GM21786 (cell line): ENCODE results near the gene C5.

Experiments used
- ATAC-seq: cut with Tn5 transposase; IDR thresholded peaks from one replicate; pipeline ENCODE4 v1.9.1; 2021; ENCODE audit not compliant: unreplicated experiment

Gene C5

DNA sequence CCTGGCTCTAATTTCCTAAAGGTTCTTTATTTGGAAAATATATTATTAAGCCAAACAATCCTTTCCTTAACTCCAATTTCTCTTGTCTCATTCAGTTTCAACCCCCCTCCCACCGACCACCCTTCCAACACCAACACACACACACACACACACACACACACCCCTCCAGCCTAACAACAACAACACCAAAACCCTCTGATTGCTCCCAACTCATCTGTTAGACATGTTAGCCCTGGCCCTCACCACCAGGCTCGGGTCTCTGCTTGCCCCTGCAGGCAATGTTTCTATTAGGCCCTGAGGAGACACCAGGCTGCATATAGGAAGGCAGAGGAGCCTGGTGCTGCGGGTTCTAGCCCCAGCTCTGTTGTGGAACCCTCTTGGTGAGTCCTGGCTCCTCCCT, 105.1 kb downstream of the C5 start:
- no peak for ATAC-seq

DNA sequence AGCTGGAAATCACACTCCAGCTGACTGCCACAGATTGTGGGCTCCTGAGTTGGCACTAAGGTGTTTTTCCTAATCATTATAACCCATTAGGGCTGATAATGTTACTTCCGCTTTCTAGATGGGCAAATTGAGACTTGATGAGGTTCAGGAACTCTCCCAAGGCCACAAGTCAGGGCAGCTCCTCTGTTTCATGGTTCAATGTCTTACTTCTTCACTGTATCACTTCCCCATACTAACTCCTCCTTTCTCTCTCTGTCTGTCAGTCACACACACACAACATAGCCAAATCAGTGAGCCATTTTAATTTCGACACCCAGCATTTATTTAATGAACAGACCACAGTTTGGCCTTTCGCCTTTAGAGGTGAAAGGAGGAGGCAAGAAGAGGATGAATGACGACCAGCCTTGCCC, 105.6 kb downstream of the C5 start:
- peak; percentile 100 for ATAC-seq

DNA sequence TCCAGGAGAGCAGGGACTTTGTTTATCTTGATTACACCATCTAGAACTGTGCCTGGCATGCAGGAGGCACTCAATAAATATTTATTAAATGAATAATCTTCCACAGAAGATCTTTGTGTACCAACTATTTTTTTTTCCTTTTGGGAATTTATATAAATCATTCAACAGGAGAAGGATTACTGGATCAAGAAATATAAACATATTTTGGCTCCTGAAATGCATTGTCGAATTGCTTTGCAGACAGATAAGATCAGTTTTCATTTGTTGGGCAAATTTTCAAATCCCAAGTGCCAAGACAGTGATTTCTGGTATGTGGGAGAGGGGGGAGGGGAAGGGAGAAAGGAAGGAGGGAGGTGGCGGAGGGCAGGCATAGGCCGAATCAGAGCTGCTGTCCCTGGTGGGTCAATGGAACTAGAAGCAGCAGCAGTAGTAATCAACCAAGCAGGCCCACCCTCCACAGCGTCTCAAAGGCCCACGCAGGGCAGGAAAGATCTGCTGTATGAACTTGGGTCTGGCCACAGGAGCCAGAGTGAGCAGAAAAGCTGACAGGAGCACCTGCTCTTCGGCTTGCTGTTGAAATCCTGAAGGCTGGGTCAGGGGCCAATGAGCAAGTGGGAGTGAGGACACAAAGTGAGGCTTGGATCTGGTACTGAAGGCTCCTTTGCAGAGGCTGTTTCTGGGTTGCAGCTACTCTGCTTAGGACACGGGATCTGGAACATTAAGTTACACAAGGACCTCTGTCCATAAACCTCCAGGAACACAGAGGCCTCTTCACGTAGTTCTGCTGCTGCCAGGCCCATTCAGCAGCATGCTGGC, 107.7 kb downstream of the C5 start:
- ATAC-seq = no peak

DNA sequence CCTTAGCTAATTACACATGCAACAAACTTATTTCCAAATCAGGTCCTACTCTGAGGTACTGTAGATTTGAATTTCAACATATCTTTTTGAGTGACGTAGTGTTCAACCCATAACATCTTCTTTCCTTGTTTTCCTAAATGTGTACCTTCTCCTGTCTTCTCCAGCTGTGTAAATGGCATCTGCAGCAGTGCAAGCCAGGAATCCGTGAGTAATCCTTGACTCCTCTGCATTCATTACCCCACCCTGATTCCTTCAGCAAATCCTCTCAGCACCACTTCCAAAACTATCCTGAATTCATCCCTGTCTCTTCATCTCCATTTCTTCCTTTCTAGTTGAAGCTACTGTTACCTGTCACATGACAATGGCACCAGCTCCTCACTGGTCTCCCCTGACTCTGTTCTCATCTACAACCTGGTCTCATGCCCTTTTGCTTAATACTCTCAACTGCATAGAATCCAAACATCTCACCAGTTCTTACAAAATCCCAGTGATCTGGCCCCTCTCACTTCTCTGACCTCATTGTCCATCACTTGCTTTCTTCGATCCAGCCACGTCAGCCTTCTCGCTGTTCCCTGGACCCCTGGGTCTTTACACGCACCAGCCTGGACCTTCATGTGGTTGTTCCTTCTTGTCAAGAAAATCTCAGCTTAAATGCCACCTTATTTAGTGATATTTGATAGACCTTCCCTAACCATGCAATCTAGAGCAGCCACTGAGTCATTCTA, 108.9 kb downstream of the C5 start:
- no peak for ATAC-seq

DNA sequence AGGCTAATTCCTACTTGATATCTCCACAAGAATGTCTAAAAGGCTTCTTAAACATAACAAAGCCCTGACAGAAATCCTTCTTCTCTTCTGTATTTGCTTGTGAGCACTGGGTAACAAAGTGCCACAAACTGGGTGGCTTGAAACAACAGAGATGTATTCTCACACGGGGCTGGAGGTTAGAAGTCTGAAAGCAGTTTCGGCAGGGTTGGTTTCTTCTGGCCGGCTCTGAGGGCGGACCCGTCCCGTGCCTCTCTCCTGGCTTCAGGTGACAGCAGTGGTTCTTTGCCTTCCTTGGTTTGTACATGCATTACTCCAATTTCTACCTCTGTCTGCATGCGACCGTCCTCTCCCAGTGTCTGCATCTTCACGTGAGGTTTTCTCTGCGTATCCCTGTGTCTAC, 109.5 kb downstream of the C5 start:
- no peak for ATAC-seq

DNA sequence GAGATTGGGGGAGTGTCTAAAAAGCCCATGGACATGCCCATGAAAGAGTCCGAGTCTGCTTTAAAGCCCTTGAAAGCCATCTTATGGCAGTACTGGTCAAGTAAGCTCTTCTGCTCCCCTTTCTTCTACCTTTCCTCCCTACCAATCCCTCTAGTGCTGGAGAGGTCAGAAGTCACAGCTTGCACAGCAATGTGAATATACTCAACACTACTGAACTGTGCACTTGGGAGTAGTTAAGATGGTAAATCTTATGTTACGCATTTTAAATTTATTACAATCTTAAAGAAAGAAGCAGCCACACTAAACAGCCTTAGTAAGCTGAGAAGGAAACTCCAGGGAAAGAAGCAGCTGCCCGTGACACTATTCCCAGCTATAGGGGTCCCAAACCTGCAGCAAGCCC, 111.2 kb downstream of the C5 start:
- no peak for ATAC-seq

DNA sequence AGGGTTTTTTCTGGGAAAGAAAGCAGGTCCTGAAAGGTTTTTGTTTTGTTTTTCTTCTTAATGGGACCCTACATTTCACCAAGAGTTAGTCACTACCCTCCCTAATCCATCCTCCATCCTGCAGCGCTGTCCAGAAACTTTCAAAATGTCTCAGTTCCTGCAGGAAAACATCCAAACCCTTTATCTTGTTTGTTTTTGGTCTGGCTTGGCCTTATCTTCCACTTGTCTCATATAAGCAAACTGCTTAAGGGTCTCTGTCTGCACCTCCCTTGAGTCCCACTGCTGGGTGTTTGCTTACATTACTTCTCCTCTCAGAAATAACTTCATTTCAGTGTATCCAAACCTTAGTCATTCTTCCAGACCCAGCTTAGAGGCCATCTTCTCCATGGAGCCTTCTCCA, 112.5 kb downstream of the C5 start:
- no peak for ATAC-seq

DNA sequence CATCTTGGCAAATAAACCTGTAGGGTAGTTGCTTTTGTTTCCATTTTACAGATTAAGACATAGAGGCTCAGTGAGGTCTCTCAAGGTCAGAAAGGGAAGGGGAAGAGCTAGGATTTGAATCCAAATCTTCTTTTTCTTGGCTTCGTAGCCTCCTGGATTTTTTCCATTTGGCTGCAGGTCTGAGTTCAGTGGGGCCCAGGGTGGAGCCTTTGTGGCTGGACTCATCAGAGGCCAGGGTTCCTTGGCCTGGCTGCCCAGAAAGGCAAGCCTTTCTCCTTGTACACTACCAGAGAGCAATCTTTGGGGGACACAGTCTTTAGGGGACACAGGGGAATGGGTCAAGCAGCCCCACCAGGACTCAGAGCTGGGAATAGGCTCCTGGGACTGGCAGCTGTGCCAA, 112.9 kb downstream of the C5 start:
- no peak for ATAC-seq

DNA sequence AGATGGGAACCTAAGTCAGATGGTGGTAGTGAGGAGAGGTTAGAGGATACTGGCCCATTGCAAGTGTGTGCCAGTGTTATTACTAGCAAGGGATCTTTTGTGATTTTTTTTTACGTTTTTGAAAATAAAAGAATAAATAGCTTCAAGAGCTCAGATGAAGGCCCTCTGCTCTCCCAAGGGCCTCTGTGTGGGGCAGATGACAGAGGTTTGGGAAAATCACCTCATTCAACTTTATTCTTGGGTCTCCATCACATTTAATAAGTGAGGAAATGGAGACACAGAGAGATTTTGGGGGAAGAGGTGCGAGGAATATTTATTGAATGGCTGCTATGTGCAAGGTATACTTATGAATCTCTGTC, 113.3 kb downstream of the C5 start:
- no peak for ATAC-seq

DNA sequence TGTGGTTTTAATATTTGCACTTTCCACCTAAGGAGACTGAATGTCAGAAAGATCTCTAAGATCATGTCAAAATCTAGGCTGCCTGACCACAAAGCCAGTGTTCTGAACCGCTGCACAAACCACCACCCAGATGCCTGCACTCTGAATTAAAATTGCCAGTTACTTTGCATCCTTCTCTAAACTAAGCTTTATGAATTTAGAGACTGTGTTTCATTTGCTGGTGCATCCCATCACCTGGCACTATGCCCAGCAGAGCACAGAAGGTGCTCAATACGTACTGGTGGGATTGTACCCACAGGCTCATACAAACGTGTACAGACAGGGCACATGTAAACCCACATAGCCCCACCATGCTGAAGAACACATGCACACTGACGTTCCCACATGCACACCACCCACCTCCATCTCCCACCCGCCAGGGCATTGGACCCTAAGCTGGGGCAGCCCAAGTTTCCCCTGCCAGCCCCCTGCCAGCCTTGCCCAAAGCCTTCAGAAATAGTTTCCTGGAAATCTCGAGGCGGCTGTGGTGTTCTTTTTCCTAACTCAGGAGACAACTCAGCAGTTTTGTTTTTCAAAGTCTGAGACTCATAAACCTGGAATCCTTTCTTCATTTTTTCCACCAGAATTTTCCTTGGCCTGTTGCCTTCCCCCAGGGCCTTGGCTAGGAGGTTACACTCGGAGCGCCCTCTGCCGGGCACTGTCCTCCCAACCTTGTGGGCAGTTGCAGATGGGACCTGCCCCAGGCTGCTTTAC, 113.9 kb downstream of the C5 start:
- ATAC-seq = peak; percentile 39

DNA sequence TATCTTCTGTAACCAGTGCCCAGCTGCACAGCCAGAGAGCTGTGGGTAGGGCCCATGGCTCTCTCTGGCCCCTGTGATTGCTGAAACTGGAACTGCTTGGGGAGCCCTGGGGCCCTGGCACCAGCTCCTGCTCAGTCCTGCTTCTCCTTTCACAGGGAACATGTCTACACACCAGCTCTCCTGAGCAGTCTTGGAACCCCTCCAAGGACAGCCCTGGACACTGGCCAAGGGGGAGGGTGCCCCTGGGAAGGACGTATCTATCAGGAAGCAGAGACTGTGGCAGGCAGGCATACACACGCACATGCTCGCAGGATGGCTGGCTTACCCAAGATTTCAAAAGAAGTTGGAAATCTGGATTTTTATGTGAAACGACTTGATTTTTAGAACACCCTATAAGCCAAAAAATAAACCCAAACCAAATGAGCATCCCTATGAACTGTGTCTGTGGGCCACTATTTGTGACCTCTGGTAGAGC, 114.7 kb downstream of the C5 start:
- peak; percentile 22 for ATAC-seq

DNA sequence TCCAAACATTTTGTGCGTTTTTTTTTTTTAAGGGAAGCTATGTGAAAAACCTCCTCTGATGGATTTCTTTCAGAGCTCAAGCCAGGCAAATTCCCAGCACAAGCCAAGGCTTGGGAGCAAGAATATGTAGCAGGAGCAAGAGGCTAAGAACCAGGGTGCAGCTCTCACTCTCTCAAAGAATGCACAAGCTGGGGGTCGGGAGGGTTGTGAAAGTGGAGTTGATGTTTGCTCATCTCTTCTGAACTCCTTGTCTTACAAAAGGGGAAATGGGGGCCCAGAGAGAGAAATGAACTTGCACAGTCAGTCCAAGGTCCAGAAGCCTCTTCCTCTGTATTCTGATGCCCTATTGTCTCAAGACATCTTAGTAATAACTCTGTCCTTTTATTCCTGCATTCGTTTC, 115.8 kb downstream of the C5 start:
- no peak for ATAC-seq

DNA sequence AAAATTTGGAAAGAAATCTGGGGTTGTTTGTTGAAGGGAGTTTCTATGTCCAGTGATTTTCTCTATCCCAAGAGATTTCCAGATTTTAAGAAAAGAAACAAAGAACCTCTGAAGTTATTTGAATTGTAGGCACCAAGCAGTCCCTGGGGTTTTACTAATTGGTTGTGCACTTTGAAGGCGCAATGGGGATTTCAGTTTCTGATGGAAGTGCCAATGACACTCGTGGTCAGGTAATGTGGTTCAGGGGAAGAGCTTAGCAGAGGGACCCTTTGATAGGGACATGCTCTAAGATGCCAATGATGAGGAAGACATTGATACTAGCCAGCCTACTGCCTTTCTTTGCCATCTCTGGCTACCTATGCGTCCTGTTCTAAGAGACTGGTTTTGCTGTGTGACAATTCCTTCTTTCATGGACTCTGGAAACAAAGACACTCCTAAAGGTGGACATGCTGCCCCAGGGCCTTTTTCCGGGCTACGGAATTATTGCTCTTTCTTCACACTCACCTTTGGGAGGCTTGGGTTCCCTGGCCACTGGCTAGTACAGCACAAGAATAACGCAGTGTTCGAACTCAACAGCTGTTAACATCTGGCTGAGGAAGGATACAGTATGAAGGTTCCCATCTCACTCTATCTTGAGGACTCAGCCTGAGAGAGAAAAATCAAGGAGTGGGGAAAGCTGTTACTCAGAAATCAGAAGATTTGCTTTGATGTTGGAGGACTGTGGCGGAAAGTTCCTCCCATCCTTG, 116.6 kb downstream of the C5 start:
- ATAC-seq = no peak

DNA sequence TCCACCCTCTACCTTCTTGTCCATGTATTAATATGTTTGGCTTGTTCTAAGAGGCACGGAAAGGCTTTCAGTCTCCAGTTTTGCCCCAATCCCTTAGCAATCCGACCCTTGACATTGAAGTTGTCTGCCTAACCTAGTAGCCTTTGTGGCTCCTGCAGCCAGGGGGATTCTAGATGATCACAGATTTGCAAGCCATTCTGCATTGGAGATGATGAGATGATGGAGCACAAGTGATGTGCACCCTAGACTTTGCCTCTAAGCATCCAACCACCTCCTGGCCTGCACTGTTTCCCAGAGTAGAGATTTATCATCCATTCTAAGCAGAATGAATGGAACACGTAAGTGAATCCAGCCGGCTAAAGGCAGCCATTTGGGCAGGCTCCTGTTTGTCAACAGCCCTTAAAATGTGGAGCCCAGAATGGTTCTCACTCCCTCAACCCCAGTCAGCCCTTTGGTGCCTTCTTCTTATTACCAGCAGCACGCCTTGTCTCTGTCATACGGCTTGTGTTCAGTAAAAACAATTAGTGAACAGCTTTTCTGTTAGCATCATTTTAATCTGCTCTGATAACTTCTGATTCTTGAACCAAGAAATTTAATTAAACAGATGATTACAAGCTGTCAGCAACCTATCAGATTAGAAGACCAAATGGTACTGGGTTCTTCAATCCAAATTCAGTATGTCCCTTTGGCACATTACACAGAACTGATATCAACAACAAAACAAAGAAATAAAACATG, 117.8 kb downstream of the C5 start:
- ATAC-seq = no peak

DNA sequence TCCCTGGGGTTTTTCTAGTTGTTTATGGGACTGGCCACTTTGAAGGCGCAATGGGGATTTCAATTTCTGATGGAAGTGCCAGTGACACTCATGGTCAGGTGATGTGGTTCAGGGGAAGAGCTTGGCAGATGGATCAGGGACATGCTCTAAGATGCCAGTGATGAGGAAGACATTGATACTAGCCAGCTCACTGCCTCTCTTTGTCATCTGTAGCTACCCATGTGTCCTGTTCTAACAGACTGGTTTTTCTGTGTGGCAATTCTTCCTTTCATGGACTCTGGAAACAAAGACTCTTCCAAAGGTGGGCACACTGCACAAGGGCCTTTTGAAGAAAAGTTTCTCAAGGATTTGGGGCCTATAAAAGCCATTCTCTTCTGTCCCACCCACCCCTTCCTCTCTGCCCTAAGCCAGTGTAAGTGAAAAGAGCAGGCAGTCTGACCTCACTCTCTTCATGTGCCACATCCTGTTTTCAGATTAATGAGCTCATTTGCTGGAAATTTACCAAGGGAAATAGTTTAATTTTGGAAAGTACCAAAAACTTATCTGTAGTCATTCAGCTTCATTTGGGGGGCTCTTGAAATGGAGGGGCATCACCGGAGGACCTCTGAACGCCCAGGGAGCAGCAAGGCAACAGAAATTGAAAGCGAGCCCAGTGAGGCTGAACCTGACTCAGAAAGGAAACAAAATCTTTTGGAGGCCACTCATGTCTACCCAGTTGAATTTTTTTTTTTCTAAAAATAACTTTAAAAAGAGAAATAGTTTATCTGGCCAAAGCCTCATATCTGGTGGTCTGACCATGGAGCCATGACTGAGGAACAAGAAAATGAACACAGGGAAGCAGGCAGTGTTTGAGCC, 118.6 kb downstream of the C5 start:
- ATAC-seq = peak; percentile 40

DNA sequence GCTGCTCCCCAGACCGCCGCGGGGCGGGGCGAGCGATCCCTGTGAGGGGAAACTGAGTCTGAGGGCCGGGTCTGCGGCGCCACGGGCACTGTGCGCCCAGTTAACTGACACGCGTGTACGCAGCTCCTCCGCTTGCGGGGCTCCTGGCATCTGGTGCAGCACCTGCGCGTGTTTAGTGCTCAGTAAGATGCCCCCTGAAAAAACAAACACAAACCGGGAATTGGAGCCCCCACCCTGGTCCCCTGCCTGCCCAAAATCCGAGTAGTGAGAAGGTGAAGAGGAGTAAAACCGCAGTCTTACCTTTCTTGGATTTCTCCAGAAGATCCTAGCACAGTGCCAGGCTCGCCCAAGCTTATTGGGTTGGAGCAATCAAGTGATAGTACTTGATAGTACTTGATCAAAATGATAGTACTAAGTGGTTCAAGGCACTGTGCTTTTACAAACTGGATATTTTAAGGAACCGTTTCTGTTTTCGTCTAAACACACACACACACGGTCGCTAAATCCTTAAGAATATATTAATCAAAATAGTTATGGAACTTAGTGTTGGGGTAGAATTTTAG, 120.8 kb downstream of the C5 start:
- no peak for ATAC-seq

DNA sequence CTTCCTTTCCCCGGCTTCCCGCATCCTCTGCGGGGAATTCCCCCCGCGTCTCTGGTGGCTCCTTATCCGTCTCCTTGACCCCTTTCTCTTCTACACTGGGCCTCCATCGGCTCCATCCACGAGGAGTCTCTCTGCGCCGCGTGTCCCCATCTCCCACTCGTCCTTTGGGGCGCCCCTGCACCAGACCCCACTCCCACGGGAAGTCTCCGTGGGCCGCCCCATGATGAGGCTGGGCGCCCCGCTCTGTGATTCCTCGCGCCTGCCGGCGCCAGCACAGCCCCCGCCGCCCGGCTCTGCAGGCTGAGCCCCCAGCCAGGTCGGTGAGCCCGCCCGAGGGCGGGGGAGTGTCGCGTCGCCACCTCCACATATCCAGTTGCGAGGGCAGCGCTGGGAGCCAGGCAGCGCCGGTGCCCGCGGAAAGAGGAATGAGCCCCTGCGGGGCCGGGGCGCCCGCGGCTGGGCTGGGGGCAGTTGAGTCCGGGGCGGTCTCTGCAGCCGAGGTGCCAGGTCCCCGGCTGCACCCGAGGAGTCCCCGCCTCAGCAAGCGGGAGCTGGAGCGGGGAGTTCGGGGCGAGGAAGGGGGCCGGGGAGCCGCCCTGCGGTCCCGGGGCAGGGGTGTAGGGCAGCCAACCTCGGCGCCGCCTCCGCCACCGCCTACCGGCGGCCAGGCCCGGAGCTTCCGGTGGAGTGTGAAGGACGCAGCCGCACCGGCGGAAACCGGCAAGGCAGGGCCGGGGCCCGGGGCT, 121.4 kb downstream of the C5 start:
- ATAC-seq = no peak

DNA sequence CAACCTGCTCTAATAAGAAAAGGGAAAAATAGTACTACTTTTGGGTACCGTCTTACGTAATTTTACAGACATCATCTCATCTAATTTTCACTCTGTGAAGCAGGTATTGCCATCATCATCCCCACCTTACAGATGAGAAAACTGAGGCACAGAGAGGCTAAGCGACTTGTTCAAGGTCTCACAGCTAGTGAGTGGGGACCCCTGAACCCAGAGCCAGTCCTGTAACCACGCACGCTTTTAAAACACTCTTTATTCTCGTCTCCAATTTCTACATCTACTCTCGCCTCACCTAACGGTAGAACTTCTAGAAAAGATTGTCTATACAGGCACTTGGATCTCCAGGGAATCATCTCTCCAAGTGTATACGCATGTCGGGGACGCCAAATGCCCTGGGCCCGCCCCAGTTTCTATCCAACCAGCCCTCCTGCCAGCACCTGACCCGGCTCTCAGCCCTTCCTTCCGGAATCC, 122.0 kb downstream of the C5 start:
- no peak for ATAC-seq
